GM21390 (cell line): ENCODE data around the gene SDK1.

Experiments
- ATAC-seq: cut with Tn5 transposase; IDR thresholded peaks from one replicate; pipeline ENCODE4 v1.9.1; 2021; ENCODE audit not compliant: unreplicated experiment

SDK1 gene

DNA sequence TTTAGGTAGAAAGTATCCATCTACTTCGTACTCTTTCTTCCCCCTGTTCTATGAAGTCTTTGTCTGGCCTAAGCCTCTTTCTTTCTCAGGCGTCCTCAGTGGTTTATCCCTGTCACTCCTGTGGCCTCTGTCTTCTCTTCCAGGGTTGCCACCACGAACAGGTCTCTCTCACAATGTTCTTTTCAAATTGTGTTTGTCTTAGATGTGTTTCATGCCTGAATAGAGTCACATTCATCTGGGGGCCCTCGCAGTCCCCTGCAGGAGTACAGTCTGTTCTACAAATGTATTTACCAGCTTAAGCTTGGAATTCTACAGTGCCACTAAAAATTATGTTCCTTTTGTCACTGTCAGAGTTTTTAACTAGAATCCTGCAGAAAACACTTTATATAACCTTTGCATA is 700.7 kb downstream of the SDK1 start:
- no peak for ATAC-seq

DNA sequence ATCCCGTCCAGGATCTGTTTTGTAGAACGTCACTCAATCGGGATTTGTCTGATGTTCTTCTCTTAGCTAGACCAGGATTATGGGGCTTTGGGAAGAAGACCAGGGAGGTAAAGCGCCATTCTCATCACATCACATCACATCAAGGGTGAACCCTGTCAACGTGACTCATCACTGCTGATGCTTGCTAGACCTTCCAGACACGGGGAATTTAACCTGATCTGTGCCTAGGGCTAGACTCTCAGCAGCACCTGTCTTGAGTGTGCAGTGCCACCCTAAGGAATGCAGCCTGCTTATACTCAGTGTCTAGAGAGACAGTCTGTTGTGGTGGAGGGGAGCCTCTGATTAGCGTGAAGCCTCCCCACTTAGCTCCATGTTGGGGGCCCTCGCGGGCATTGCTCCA is 702.5 kb downstream of the SDK1 start:
- no peak for ATAC-seq

DNA sequence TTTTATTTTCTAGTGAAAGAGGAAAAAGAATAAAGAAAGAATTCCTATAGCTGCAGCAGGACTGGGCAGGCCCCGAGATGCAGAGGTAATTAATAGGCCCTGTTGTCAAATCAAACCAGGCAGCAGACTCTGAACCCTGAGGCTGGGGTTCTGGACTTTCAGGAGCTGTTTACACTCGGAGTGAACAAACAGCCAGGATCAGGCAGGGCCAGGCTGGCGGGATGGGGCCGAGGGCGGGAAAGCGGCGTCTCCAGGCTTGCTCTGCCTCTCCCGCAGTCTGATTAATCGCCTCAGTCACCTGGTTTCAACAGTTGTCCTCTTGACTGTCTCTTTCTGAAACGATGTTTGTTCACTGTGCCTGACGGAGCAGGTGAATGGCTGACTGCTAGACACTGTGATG is 705.6 kb downstream of the SDK1 start:
- ATAC-seq = no peak

DNA sequence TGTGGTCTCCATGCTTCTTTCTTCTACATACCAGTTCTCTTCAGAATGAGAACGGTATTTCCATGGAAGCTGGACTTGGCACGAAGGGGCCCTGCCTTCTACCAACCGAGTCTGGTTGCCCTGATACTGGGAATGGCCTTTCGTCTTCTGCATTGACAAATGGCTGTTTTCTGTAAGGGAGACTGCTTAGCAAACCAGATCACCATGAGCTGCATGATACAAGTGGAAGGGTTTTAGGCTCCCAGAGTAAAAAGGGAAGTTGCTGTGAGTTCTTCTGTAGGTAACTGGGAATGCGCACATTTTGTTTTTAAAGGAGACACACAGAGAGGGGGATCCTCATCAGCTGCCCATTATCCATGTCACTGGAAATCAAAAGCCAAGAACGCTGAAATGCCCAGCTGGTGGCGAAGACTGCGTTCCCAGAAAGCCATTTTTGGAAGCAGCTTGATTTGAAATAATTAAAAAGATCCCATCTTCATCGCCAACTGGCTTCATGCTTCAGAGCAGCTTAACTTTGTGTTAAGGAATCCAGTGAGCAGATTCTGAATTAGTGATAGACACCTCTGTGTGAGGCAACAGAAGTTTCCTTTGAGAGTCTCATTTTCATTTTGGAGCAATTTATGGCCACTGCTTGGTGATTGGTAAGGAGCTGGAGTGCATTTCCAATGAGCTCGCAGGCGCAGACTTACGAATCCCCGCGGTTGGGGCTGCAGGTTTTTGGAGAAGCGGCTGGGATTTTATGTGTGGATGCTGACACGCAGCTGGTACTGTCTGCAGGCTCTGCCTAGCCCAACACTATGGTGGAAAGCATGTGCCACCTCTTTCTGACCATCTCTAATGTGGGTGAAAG is 708.4 kb downstream of the SDK1 start:
- ATAC-seq = no peak

DNA sequence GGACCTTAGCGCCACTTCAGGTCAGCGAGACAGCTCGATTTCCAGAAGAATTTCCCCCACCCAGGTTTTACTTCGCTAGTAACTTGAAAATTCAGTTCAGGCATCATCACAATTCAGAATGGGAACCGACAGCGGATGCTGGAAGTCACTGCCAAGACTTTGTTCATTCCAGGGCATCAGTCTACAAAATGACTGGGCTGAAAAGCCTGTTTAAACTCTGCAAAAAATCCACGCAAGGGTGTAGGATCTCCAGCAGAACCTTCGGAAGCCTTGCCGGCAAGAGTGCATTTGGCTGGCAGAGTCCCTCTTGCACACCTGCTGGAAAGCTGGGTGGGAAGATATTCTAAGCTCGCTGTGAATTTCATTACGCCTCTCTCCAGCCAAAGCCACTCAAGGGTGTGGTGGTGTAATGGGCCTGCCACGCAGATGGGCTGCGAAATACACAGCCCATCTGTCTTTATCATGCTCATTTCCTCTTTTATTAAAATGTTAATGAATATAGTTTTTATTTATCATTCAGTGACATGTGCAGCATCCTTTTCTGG is 709.1 kb downstream of the SDK1 start:
- ATAC-seq = no peak

DNA sequence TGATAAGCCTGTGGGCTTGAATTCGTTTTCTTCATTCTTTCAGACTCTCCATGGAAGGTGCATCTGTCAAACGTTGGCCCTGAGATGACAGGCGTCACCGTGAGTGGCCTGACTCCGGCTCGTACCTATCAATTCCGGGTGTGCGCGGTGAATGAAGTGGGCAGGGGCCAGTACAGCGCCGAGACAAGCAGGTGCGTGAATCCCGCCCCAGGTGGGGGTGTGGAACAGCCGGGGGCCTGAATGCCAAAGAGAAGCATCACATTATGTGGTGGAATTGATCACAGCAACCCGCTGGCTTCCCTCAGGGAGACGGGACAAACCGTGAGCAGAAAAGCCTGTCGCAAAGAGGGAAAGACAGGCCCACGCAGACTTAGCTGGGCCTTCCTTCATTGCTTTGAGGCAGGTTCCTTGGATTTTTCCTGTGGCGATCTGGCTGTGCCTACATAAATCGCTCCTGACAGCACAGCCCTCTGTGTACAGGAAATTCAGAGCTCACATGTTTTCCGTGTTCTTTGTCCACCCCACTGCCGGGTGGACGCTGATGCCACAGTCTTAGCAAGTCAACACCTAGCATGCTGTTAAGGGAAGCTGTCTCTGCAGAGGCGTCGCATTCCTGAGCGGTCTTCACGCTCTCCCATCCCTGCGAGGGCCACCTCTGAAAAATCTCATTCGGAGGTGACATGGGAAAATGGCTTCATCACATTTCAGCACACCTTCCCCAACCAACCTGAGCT is 710.0 kb downstream of the SDK1 start:
- ATAC-seq = no peak

DNA sequence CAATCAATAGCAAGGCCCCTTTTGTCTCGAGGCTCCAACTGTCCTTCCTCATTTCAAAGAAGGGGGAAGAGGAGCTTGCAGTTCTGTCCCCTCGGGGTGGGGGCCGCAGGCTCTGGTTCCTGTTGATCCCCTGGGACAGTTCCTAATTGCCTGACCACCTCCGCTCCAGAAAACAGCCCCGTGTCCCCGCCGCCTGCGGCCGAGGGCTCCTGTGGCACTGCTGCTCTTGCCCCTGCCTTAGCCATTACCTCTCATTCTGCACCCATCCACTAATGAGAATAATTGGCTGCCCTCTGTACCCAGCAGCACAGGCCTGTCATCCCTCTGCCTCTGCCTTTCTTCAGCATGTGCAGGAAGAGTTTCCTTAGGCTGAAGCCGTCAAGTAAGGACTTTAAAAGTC is 712.7 kb downstream of the SDK1 start:
- ATAC-seq = no peak

DNA sequence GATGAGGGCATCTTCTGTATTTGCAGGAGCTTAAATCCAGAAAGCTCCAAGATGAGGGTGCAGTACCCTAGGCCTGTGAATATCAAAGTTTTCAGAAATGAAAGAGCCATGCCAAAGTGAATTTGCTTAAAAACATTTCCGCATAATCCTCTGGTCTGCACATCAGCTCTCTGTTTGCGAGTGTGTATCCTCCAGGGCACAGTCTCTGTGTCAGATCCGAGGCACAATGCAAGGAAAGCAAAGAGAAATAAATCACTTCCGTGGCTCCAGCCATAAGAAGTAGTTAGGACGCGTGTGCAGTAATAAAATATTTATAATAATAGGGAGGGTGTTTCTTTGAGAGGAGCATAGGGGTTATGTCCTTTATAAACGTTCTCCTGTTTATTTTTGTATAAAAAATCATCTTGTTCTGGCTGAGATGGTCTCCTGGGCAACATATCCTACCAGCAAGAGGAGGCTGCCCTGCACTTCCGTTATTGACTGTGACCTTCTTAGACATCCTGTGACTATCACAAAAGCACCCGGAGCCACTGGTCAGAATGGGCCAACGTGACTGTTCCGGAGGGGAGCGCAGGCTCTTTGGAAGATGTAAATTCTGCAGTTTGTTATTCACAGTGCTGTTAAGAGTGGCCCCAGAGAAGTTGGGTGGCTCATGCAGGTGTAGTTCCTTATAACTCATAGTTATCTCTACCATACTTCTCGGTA is 713.4 kb downstream of the SDK1 start:
- no peak for ATAC-seq

DNA sequence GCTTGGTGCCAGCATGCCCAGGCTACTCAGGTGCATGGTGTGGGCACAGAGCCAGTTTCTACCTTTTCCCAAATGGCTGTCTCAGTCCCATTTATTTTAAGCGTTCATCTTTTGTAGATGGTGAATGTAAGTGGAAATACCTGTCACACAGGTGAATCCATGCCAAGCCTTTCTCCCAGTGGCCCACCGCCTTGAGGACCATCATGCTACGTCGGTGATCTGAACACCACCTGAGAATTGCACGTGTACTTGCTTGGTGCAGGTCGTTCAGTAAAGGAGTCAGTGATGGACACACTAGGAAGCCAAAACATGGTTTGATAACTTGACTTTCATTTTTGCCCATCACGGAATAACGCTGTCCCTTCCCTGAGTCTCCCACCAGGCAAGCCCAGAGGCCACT is 714.3 kb downstream of the SDK1 start:
- ATAC-seq = no peak

DNA sequence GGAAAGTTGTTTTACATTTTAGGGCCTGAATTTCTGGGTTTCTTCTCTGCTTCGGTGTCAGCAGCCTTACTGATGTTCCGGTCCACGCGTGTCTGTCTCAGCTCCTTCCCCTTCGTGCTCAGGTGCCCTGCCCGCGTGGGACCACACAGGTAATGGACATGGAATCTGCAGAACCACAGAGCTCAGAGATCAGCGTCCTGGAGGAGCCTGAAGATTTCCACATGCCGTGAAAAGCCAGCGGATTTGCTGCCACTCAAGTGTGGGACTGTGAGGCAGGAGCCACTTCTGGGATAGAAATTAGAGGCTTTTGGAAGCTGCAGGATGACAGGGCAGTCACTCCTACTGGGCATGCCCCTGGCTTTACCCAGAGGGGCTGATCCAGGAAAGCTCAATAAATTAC is 714.9 kb downstream of the SDK1 start:
- ATAC-seq = no peak

DNA sequence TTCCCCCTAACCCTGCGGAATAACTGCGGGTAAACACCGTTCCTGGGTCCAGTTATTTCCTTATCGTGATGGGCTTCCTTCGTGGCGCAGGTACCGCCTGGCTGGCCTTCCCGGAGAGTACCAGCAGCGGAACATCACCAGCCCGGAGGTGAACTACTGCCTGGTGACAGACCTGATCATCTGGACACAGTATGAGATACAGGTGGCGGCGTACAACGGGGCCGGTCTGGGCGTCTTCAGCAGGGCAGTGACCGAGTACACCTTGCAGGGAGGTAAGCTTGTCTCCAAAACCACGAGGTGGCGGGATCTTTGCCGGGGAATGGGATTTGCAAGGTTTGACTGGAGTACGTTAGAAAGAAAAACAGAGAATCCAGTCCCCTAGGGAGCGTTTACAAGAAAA is 716.0 kb downstream of the SDK1 start:
- no peak for ATAC-seq

DNA sequence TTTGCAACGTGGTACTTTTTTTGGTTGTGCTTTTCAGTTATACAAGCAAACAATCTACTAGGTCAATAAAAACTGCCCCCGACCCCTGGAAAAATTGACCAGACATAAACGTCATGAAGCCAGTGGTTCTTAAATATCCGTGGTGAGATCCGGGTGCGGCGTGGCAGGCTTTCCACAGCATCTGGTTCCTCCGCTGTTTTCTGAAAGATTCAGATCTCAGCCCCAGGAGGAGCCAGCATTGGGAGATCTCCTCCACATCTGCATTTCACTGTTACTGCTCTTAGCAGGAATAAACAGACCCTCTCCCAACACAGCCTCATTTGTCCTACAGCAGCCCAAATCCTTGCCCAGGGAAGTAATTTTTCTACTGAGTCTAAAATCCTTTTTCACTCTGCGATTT is 716.7 kb downstream of the SDK1 start:
- no peak for ATAC-seq

DNA sequence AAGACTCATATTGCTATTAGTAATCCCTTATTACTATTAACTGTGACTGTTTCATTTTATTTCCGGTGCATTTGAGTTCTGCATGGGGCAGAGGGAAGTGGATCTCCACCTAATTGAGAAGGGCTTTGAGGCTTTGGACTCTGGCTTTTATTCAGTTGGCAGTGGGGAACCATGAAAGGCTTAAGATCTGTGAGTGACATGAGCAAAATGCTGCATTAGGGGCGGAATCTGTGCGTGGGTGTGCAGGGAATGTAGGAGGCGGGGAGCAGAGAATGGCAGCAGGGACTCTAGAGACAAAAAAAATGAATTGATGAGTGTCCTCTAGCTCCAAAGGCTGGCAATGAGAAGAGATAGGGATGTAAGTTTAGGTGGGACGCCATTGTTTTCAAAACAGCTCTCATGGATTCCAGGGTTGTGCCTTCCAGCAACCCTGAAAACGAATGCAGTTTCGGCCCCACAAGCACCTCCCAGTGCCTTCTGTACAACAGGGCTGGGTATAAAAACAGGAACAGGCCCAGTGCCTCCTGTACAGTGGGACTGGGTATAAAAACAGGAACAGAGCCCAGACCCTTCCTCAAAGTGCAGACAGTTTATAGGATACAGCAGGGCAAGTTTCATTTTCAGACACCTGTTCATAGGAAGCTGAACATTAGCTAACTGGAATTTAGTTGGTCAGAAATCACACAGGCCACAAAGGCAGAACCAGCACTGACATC is 717.7 kb downstream of the SDK1 start:
- no peak for ATAC-seq

DNA sequence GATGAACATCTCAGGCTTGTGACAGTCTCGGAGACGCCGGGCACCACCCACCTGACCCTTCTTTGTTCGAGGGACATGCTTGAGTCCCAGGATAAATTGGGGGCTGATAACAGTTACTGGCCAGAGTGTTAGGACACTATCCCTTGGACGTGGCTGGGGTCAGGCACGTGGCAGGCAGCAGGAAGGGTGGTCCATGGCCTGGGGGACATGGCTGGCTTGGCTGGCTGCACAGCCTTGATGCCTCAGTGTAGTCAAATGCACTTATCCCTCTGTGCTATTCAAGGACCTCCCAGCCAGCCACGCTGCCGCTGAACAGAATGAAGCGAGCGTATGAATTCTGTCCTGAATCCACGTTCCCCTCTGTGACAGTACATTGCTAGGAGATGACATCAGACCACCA is 719.0 kb downstream of the SDK1 start:
- no peak for ATAC-seq

DNA sequence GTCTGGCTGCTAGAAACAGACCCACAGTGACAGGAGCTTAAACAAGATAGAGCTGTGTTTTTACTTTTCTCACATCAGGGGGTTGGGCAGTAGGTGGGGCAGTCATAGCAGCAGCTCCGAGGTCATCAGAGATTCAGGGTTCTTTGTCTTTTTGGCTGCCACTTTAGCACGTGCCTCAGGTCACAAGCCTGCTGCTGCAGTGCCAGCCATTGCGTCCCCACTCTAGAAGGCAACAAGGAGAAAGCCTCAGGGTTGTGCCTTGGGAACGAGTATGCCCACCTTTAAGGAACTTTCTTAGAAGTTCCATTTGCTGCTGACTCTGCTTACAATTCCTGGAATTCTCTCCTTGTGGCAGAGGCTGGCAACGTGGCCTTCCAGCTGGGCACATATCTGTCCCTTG is 720.4 kb downstream of the SDK1 start:
- no peak for ATAC-seq

DNA sequence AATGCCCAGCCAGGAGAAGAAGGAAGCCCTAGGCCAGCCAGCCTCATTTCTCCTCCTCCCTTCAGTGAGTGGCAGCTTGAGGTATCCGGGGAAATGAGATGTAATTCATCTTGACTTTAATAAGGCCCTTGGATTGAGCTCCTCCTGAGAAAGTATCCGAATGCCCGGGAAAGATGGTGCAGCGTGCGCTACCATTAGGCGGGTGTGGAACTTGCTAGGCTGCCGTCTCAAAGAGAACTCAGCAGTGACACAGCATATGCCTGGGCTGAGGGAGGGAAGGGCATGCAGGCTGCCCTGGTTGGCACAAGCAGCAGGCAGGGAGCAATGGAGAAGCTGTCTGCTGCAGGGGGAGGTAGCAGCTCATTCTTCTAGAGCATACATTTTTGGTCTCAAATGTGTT is 721.2 kb downstream of the SDK1 start:
- ATAC-seq = no peak

DNA sequence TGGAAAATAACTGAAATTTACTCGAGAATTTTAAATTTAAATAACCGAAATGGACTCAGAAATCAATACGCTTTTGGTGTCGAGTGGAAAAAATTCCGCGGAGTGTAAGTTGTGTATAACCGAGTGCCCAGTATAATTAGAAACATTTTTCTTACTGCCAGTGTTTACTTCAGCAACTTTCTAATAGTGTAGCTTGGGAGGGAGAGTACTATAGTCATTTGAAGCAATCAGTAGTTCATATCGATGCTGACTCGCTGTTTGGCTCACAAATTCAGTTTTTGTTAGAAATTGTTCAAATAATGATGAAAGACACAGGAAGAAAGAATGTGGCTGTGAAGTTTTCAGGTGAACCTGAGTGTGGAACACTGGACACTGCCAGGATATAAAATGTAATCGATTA is 722.5 kb downstream of the SDK1 start:
- no peak for ATAC-seq

DNA sequence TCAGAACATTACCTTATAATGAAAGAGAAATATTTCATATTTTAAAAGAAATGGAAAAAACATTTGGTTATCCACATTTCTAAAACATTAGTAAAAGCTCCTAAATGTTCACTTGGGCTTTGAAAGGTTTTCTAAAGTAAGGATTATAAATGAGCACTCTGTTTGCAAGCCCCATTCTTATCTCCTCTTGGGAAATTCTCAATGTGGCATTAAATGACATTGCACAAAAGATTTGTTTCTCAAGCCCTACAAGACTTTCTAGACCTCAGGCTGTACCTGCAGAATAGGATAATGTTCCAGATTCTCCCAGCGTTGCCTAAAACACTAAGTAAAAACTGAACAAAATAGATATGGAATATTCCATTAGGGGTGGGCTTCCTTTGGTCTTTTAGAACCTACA is 723.1 kb downstream of the SDK1 start:
- no peak for ATAC-seq

DNA sequence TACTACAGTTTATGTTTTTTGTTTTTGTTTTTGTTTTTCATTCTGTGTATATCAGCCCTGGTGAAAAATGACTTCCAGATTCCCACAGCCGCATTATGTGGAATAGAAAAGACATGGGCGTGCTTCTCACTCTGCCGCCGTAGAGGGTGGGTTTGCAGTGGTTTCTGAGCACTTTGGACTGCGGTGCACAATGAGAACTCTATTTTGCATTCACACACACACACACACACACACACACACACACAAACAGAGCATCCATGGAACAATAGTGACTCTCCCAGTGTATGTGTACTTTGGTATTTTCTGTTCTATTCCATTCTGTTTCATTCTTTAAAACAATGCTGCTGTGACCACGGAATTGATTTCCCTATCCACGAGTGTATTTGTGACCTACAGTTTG is 723.8 kb downstream of the SDK1 start:
- ATAC-seq = no peak

DNA sequence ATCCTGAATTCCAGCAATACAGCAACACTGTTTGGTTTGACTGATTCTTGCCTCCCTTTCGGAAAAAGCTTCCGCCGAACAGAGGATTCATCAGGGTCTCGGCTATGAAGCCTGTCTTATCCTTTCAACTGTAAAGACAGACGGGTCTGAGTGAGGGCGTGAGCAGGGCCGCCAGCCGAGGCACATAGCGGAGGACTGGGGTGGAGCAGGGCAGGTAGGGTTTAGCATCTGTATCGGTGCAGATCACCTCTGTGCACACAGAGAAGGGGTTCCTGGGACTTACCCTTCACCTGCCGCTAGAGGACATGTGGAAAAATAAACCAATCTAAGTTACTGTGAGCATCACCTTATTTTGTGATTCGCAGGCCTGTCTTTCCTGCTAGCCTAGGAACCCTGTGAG is 724.2 kb downstream of the SDK1 start:
- no peak for ATAC-seq
